GM12878 (cell line): Measurements from ENCODE around the gene MAT1A.

Experiments used
- CTCF ChIP-seq, 3 experiments: IDR thresholded peaks in 2 of 3; conservative IDR thresholded peaks in 1 of 3; 2 replicates each; pipeline ENCODE4 v1.5.1; 2011; ENCODE audit warnings: low read depth in 3 of 3, low read length in 3 of 3, mild to moderate bottlenecking in 3 of 3, control low read depth in 2 of 3, moderate library complexity in 2 of 3, inconsistent platforms in 1 of 3, mixed read lengths in 1 of 3; ENCODE audit not compliant: control insufficient read depth in 2 of 3, insufficient read depth in 1 of 3; ENCODE audit errors: extremely low read depth in 1 of 3
- E2F8 ChIP-seq: fragments of 450-650 bp; IDR thresholded peaks from 2 replicates; pipeline ENCODE4 v1.6.1; 2018; ENCODE audit warnings: mild to moderate bottlenecking, low read depth, moderate library complexity; ENCODE audit not compliant: partially characterized antibody
- ETV6 ChIP-seq, 2 experiments: fragments of 450-650 bp in 1 of 2; IDR thresholded peaks in 1 of 2; conservative IDR thresholded peaks in 1 of 2; 2 replicates each; pipeline ENCODE4 v1.6.1; 2014; ENCODE audit warnings: antibody characterized with exemption in 1 of 2, borderline replicate concordance in 1 of 2, low read depth in 1 of 2, mild to moderate bottlenecking in 1 of 2, moderate library complexity in 1 of 2
- POLR2AphosphoS5 ChIP-seq: IDR thresholded peaks from 2 replicates; pipeline ENCODE4 v1.6.1; 2011; ENCODE audit warnings: mild to moderate bottlenecking, low read length, inconsistent platforms

- no peak for TF ChIP-seq POLR2AphosphoS5
- TF ChIP-seq ETV6 (conservative IDR thresholded peaks at IDR 0.05 in 1 of 2, IDR thresholded peaks at IDR 0.05 in 1 of 2; ENCODE audit: borderline replicate concordance in 1 of 2, low read depth in 1 of 2) = no peak
- no peak for TF ChIP-seq E2F8
- TF ChIP-seq CTCF (IDR thresholded peaks at IDR 0.05 in 2 of 3, conservative IDR thresholded peaks at IDR 0.05 in 1 of 3; ENCODE audit: control insufficient read depth in 2 of 3, extremely low read depth in 1 of 3, insufficient read depth in 1 of 3, low read depth in 3 of 3, low read length in 3 of 3) = no peak
Measured at GRCh38 chr10:80270887-80271286, 18.6 kb downstream of the MAT1A start.
